HG03108 (cell line): ENCODE results near the gene ZNF324B.
"Not testable (repeated sequence)": the region's sequence is repeated elsewhere in the genome, so short reads cannot be mapped to it uniquely, and the experiment has no call there.

ENCODE experiments used
- ATAC-seq: cut with Tn5 transposase; IDR thresholded peaks from one replicate; pipeline ENCODE4 v1.9.1; 2021; ENCODE audit warnings: moderate library complexity; ENCODE audit not compliant: unreplicated experiment

Gene ZNF324B

DNA sequence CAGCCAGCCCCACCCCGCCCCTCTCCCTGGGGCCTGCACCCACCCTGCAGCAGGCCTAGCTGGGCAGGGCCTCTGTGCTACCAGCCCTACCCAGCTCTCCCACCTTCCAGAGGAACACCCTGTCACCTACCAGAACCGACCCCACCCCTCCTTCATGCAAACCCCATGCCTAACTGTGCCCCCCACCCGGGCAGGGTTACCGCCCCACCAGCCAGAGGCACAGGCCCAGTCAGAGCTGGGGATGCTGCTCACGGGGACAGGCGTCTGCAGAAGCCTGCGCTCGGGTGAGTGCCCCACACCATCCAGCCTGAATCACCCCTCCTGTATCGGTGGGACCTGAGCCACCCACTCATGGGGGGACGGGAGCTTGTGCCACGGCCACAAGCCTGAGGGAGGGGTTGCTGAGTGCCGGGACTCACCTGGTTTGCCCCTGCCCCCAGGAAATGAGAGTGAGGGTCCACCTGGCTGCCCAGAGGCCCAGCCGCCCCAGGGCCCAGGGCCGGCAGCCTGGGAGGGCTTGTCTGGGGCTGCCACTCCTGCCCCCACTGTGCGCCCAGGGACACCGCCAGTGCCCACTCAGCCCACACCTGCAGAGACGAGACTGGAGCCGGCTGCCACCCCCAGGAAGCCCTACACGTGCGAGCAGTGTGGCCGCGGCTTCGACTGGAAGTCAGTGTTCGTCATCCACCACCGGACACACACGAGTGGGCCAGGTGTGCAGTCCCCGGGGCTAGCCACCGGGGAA, 28.5 kb downstream of the ZNF324B start:
- no peak for ATAC-seq

DNA sequence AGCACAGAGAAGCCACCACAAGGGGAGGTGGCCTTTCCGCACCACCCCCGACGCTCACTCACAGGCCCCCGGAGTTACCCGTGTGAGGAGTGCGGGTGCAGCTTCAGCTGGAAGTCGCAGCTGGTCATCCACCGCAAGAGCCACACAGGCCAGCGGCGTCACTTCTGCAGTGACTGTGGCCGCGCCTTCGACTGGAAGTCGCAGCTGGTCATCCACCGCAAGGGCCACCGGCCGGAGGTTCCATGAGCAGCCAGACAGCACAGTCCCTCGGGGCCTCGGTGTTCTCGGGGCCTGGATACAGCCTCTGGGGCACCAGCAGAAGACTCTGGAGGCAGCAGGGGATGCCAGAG, 29.0 kb downstream of the ZNF324B start:
- no peak for ATAC-seq

DNA sequence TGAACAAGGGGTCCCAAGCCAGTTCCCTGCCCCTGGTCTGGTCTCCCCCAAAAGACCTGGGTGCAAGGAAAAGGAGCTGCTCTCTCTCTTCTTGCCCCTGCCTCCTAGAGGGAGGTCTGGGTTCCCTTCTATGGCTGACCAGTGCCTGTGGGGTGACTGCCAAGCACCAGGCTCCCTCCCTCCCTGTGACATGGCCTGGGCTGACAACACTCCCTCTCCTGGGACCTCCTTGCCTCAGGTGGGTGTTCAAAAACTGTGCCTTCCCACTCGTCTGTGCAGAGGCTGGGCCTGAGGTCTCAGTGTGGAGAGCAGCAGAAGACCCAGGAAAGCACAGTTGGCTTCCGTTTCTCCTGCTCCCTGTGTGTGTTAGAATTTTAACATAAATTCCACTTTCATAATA, 29.4 kb downstream of the ZNF324B start:
- ATAC-seq = no peak

DNA sequence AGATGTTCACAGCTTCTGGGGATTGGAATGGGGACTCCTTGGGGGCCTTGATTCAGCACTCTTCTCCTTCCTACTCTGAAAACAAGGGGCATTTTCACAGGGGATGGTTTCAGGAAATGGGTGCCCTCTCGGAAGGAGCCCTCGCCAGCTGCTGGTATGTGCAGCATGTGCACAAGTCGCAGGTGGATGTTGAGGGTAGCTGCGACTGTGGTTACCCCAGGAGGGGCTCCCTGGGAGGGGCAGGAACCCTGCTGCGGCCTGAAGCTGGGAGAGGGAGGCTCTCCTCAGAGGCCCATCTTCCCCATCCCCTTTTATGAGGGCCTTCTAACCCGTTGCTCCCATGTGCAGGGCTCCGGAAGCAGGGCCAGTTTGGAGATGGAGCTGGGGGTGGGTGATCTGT, 30.9 kb downstream of the ZNF324B start:
- no peak for ATAC-seq

DNA sequence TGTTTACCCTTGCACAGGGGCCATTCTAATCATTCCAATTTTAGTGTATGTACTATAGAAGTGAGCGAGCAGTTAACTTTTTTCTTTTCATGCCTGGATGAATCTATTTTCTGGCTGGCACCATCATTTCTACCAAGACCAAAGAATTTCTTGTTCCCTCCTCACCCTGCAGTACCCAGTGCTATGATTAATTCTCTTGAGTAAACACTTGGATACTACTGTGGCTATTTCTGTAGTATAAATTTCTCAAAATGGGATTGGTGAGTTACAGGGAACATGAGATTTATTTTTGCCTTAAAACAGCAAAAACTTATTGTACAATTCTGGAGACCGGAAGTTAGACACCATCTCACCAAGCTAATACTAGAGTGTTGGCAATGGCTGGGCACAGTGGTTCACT, 32.4 kb downstream of the ZNF324B start:
- ATAC-seq = no peak

DNA sequence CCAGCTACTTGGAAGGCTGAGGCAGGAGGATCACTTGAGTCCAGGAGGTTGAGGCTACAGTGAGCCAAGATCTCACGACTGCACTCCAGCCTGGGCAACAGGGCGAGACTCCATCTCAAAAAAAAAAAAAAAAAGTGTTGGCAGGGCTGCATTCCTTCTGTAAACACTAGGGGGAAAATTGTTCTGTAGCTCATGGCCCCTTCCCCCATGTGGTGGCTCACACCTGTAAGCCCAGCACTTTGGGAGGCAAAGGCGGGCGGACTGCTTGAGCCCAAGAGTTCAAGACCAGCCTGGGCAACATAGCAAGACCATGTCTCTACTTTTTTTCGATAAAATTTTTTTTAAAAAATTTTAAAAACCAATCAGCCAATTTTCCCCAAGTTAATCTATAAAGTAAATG, 32.9 kb downstream of the ZNF324B start:
- ATAC-seq = not testable (repeated sequence)

DNA sequence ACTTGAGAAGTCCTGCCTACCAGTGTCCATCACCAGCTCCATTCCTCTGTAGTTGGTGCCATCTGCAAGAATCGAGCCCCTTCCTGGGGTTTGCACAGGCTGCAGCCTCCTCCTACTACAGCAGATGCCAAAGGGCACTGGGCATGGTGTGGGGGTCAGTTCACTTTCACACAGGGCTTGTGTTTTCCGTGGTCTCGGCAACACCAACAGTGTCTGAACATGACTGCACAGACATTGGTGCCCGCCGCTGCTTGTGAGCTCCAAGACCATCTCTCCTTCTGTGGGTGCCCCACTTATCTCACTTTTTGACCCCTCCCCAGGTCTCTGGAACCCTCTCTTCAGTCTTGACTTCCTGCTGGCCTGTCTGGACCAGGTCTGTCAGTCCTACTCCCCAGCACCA, 40.0 kb downstream of the ZNF324B start:
- no peak for ATAC-seq

DNA sequence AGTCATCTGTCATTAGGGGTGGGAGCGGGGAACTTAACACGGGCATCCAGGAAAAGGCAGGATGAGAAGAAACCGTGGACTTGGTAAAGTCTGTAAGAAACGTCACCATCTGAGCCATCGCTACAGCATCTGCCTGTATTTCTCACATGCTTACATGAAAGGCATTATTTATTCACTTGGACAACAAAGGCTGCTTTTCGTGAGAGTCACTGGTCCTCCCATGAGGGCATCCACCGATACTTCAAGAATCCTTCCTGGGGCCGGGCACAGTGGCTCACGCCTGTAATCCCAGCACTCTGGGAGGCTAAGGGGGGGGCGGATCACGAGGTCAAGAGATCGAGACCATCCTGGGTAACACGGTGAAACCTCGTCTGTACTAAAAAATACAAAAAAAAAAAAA, 40.8 kb downstream of the ZNF324B start:
- no peak for ATAC-seq

DNA sequence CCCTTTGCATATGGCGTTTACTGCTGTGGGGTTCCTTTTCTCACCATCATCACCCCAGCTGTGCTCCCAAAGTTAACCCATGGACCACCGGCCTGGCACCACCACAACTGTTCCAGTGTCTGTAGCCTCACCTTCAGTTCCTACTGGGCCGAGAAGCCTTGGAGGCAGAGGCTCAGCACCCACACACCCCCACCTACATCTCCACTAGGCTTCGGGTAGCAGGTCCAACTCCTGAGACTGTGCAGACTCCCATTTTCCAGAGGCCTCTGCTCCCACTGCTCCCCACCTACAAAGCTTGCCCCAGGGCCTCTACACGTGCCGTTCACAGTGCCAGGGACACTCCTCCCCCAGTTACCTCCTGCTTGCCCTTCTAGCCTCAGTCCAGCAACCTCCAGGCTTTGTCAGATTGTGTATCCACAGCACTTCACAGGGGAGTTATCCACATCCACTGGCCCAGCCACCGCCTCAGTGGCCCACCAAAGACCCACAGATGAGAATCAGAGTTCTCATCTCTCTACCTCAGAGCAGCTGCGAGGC, 46.3 kb downstream of the ZNF324B start:
- ATAC-seq = no peak

DNA sequence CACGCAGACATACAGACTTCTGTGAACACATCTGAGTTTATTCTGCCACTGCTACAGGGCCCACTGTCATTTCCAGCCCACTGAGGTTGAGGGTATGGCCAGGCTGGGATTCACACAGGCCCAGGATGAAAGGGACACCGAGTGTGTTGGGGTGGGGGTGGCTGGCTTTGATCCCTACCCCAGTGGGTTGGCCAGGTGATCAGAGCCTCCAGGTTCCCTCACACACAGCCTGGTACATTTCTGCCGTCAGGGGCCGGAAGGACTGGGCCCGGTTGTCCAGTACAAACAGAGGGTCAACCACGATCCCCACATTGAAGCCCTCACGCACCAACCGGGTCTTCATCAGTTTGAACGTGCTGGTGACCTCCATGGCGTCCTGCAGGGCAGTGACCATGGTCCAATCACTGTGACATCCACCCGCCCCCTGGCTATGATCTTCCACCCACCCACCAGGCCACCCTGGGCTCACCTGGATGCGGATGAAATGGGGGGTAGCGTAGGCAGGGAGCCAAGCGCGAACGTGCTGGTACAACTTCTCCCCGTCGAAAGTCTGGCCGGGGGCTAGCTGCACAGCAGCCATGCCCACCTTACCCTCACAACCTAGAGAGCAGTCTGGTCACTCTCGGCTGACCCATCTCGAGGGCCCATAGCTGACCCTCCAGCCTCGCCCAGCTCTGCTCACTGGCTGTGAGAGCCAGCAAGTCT, 47.0 kb downstream of the ZNF324B start:
- no peak for ATAC-seq

DNA sequence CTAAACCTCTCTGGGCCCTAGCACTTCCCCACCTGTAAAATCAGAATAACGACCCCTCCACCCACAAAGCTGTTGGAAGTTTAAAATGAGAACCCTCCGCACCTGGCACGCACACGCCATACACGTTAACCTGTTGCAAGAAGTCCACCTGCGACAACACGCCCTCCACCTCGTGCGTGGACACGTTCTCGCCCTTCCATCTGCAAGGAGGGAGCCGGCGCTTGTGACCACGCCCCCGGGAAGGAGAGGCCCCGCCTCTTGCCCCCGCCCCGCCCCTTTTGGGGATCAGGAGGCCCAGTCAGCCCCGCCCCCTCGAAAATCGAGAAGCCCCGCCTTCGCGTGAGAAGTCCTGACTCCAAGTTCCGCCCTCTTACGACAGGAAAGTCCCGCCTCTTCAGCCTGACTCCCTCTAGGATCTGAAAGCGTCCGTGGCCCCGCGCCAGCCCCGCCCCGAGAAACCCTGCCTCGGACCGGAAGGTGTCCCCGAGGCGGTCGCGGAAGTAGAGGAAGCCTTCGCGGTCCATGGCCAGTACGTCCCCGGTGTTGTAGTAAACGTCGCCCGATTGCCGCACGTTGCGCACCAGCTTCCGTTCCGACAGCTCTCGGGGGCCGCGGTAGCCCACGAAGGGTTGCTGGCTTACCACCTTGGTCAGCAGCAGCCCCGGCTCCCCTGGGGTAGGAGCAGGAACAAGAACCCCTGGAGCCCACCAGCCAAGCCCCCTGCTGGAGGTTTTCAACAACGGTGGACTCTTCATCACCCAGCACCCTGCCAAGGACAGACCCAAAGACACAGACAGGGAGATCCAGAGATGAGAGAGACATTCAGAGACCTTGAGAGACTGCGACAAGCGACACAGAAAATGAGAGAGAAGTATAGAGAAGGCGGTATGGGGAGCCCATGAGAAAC, 47.9 kb downstream of the ZNF324B start:
- ATAC-seq = peak; percentile 87

DNA sequence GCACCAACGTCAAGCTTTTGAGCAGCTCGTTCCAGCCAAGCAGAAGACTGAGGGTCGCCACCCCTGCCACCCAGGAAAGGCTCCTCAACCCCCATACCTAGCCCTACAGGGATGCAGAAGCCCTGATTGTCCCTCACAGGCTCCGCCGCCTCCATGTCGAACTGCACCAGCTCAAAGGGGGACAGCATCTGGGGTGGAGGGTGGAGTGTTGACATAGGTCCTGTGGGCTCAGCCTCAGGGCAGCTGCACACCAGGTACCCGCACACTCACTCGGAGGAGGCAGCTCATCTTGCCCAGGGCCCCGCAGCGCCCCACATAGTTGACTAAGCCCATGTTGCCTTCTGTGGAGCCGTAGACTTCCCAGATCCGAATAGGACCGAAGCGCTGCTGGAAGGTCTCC, 48.8 kb downstream of the ZNF324B start:
- no peak for ATAC-seq
